ENCODE measurements around the gene AP1M1. TPM values are rescaled to one million over a fixed set of nuclear protein-coding genes. Genes with fewer than 3 reads are reported as not detected.
A peak's percentile ranks its signal among the peaks of the same experiment; 100 is the strongest.

Gene AP1M1
- total and polyA plus RNA-seq, 5 donors from 2014 or later: 108 to 161 (median 159) TPM

GRCh38 chr19:16199275-16199932 lies 1.7 kb downstream of the AP1M1 start:
- Mint-ChIP-seq H3K4me3 (peak overlapping the region; percentile 86 to 92 (median 89)), H3K27ac (peak overlapping the region in 2 of 3 donors; percentile 23 to 85), H3K36me3 (peaks cover 20% of the 10 kb centered on the region), H3K9me3 (peaks cover 0 to 2% (median 0%) of the 10 kb centered on the region in 7 donors), H3K4me1 (peaks cover 11 to 48% (median 25%) of the 10 kb centered on the region in 4 donors), H3K27me3 (no peaks in the 10 kb centered on the region)
- Histone ChIP-seq H3K27me3 (ENCODE audit: control insufficient read depth, insufficient read depth, low read length) (no peaks in the 10 kb centered on the region), H3K27ac (ENCODE audit: insufficient read depth, low read length, poor library complexity, severe bottlenecking) (peak overlapping the region; percentile 90), H3K4me1 (ENCODE audit: control insufficient read depth, insufficient read depth, low read length, poor library complexity, severe bottlenecking) (peaks cover 30% of the 10 kb centered on the region), H3K4me3 (ENCODE audit: low read depth, low read length) (no peak overlapping the region), H3K9me3 (ENCODE audit: control insufficient read depth in 2 of 2, low read length in 2 of 2) (no peaks in the 10 kb centered on the region), H3K36me3 (ENCODE audit: control insufficient read depth, insufficient read depth, low read length) (peaks cover 31% of the 10 kb centered on the region)
- ATAC-seq (ENCODE audit: low read depth in 2 of 2): no peak
- DNase-seq: no peak

- Mint-ChIP-seq H3K27me3 (no peaks in the 10 kb centered on the region), H3K4me1 (peaks cover 11 to 48% (median 25%) of the 10 kb centered on the region in 4 donors), H3K36me3 (peaks cover 20% of the 10 kb centered on the region), H3K9me3 (peaks cover 0 to 2% (median 0%) of the 10 kb centered on the region in 7 donors), H3K27ac (peak overlapping the region; percentile 8 to 78 (median 64)), H3K4me3 (peak overlapping the region; percentile 38 to 86 (median 64))
- ATAC-seq (ENCODE audit: low read depth in 2 of 2) (no peak), DNase-seq (no peak)
- H3K27ac ChIP-seq (ENCODE audit: insufficient read depth, low read length, poor library complexity, severe bottlenecking): no peak overlapping the region
- H3K9me3 ChIP-seq (ENCODE audit: control insufficient read depth in 2 of 2, low read length in 2 of 2): no peaks in the 10 kb centered on the region
- peaks cover 30% of the 10 kb centered on the region for H3K4me1 ChIP-seq (ENCODE audit: control insufficient read depth, insufficient read depth, low read length, poor library complexity, severe bottlenecking)
- H3K27me3 ChIP-seq (ENCODE audit: control insufficient read depth, insufficient read depth, low read length): no peaks in the 10 kb centered on the region
- no peak overlapping the region for H3K4me3 ChIP-seq (ENCODE audit: low read depth, low read length)
- peaks cover 36% of the 10 kb centered on the region for H3K36me3 ChIP-seq (ENCODE audit: control insufficient read depth, insufficient read depth, low read length)
These were observed 2.6 kb downstream of the AP1M1 start for GRCh38 chr19:16200038-16201010.

GRCh38 chr19:16201011-16201391 lies 3.3 kb downstream of the AP1M1 start:
- peaks cover 20% of the 10 kb centered on the region for H3K36me3 Mint-ChIP-seq
- Histone ChIP-seq H3K4me3 (ENCODE audit: low read depth, low read length) (no peak overlapping the region), H3K27me3 (ENCODE audit: control insufficient read depth, insufficient read depth, low read length) (no peaks in the 10 kb centered on the region), H3K9me3 (ENCODE audit: control insufficient read depth in 2 of 2, low read length in 2 of 2) (no peaks in the 10 kb centered on the region), H3K4me1 (ENCODE audit: control insufficient read depth, insufficient read depth, low read length, poor library complexity, severe bottlenecking) (peaks cover 30% of the 10 kb centered on the region), H3K36me3 (ENCODE audit: control insufficient read depth, insufficient read depth, low read length) (peaks cover 36% of the 10 kb centered on the region), H3K27ac (ENCODE audit: insufficient read depth, low read length, poor library complexity, severe bottlenecking) (no peak overlapping the region)
- peak overlapping the region; percentile 8 to 78 (median 64) for H3K27ac Mint-ChIP-seq
- H3K4me1 Mint-ChIP-seq: peaks cover 11 to 48% (median 25%) of the 10 kb centered on the region in 4 donors
- H3K9me3 Mint-ChIP-seq: peaks cover 0 to 2% (median 0%) of the 10 kb centered on the region in 7 donors
- ATAC-seq (ENCODE audit: low read depth in 2 of 2) (no peak), DNase-seq (no peak)
- H3K4me3 Mint-ChIP-seq: peak overlapping the region in 3 of 4 donors; percentile 59 to 86 (median 70)
- H3K27me3 Mint-ChIP-seq: no peaks in the 10 kb centered on the region

GRCh38 chr19:16202320-16203255 lies 4.9 kb downstream of the AP1M1 start:
- H3K4me3 Mint-ChIP-seq: peak overlapping the region; percentile 29 to 70 (median 48)
- peaks cover 0 to 2% (median 0%) of the 10 kb centered on the region in 7 donors for H3K9me3 Mint-ChIP-seq
- DNase-seq: no peak
- H3K27me3 ChIP-seq (ENCODE audit: control insufficient read depth, insufficient read depth, low read length): no peaks in the 10 kb centered on the region
- H3K36me3 Mint-ChIP-seq: peaks cover 27% of the 10 kb centered on the region
- ATAC-seq (ENCODE audit: low read depth in 2 of 2): no peak
- no peak overlapping the region for H3K4me3 ChIP-seq (ENCODE audit: low read depth, low read length)
- peaks cover 23% of the 10 kb centered on the region for H3K4me1 ChIP-seq (ENCODE audit: control insufficient read depth, insufficient read depth, low read length, poor library complexity, severe bottlenecking)
- peak overlapping the region in 2 of 3 donors; percentile 65 to 68 for H3K27ac Mint-ChIP-seq
- no peaks in the 10 kb centered on the region for H3K27me3 Mint-ChIP-seq
- H3K27ac ChIP-seq (ENCODE audit: insufficient read depth, low read length, poor library complexity, severe bottlenecking): no peak overlapping the region
- H3K9me3 ChIP-seq (ENCODE audit: control insufficient read depth in 2 of 2, low read length in 2 of 2): no peaks in the 10 kb centered on the region
- peaks cover 36% of the 10 kb centered on the region for H3K36me3 ChIP-seq (ENCODE audit: control insufficient read depth, insufficient read depth, low read length)
- H3K4me1 Mint-ChIP-seq: peaks cover 6 to 44% (median 25%) of the 10 kb centered on the region in 4 donors

- Mint-ChIP-seq H3K4me1 (peaks cover 5 to 49% (median 29%) of the 10 kb centered on the region in 4 donors), H3K27me3 (no peaks in the 10 kb centered on the region), H3K36me3 (peaks cover 33% of the 10 kb centered on the region), H3K27ac (peak overlapping the region in 1 of 3 donors; percentile 68), H3K4me3 (peak overlapping the region in 1 of 4 donors; percentile 70), H3K9me3 (peaks cover 0 to 2% (median 0%) of the 10 kb centered on the region in 7 donors)
- Histone ChIP-seq H3K36me3 (ENCODE audit: control insufficient read depth, insufficient read depth, low read length) (peaks cover 41% of the 10 kb centered on the region), H3K27ac (ENCODE audit: insufficient read depth, low read length, poor library complexity, severe bottlenecking) (no peak overlapping the region), H3K27me3 (ENCODE audit: control insufficient read depth, insufficient read depth, low read length) (no peaks in the 10 kb centered on the region), H3K4me1 (ENCODE audit: control insufficient read depth, insufficient read depth, low read length, poor library complexity, severe bottlenecking) (peaks cover 16% of the 10 kb centered on the region), H3K4me3 (ENCODE audit: low read depth, low read length) (no peak overlapping the region), H3K9me3 (ENCODE audit: control insufficient read depth in 2 of 2, low read length in 2 of 2) (no peaks in the 10 kb centered on the region)
- DNase-seq (no peak), ATAC-seq (ENCODE audit: low read depth in 2 of 2) (no peak)
These were observed 5.7 kb downstream of the AP1M1 start for GRCh38 chr19:16203256-16204004.

- peaks cover 0 to 2% (median 0%) of the 10 kb centered on the region in 7 donors for H3K9me3 Mint-ChIP-seq
- ATAC-seq (ENCODE audit: low read depth in 2 of 2): no peak
- no peak for DNase-seq
- no peaks in the 10 kb centered on the region for H3K27me3 ChIP-seq (ENCODE audit: control insufficient read depth, insufficient read depth, low read length)
- H3K4me3 ChIP-seq (ENCODE audit: low read depth, low read length): no peak overlapping the region
- H3K27ac Mint-ChIP-seq: no peak overlapping the region
- peaks cover 47% of the 10 kb centered on the region for H3K36me3 ChIP-seq (ENCODE audit: control insufficient read depth, insufficient read depth, low read length)
- peaks cover 34% of the 10 kb centered on the region for H3K36me3 Mint-ChIP-seq
- no peaks in the 10 kb centered on the region for H3K27me3 Mint-ChIP-seq
- H3K4me1 ChIP-seq (ENCODE audit: control insufficient read depth, insufficient read depth, low read length, poor library complexity, severe bottlenecking): peaks cover 11% of the 10 kb centered on the region
- H3K27ac ChIP-seq (ENCODE audit: insufficient read depth, low read length, poor library complexity, severe bottlenecking): no peak overlapping the region
- H3K4me3 Mint-ChIP-seq: no peak overlapping the region
- peaks cover 5 to 46% (median 29%) of the 10 kb centered on the region in 4 donors for H3K4me1 Mint-ChIP-seq
- H3K9me3 ChIP-seq (ENCODE audit: control insufficient read depth in 2 of 2, low read length in 2 of 2): no peaks in the 10 kb centered on the region
These were observed 6.2 kb downstream of the AP1M1 start for GRCh38 chr19:16204005-16204294.
